ENCODE results near the gene ZNF618.

The ZNF618 gene

GRCh38 chr9:114100536-114100935 lies 224.4 kb downstream of the ZNF618 start:
- no peaks in the 10 kb centered on the region for H3K27me3 ChIP-seq (ENCODE audit: insufficient read depth, poor library complexity, severe bottlenecking)
- TF ChIP-seq CTCF (IDR thresholded peaks at IDR 0.05; ENCODE audit: poor library complexity, severe bottlenecking), result no peak
- H3K36me3 ChIP-seq (ENCODE audit: low read depth), result no peaks in the 10 kb centered on the region
- ATAC-seq (ENCODE audit: low read depth) (no peak), DNase-seq (ENCODE audit: low spot score) (no peak)
- no peak overlapping the region for H3K4me3 ChIP-seq (ENCODE audit: severe bottlenecking)
- no peak overlapping the region for H3K27ac ChIP-seq (ENCODE audit: poor library complexity, severe bottlenecking)
- no peaks in the 10 kb centered on the region for H3K9me3 ChIP-seq (ENCODE audit: severe bottlenecking)
- H3K4me1 ChIP-seq (ENCODE audit: insufficient read depth, poor library complexity, severe bottlenecking), result no peaks in the 10 kb centered on the region

- TF ChIP-seq CTCF (IDR thresholded peaks at IDR 0.05; ENCODE audit: poor library complexity, severe bottlenecking), result no peak
- Histone ChIP-seq H3K27me3 (ENCODE audit: insufficient read depth, poor library complexity, severe bottlenecking) (no peaks in the 10 kb centered on the region), H3K36me3 (ENCODE audit: low read depth) (no peaks in the 10 kb centered on the region), H3K4me1 (ENCODE audit: insufficient read depth, poor library complexity, severe bottlenecking) (no peaks in the 10 kb centered on the region), H3K4me3 (ENCODE audit: severe bottlenecking) (no peak overlapping the region), H3K9me3 (ENCODE audit: severe bottlenecking) (no peaks in the 10 kb centered on the region), H3K27ac (ENCODE audit: poor library complexity, severe bottlenecking) (no peak overlapping the region)
- ATAC-seq (ENCODE audit: low read depth) (no peak), DNase-seq (ENCODE audit: low spot score) (no peak)
Observed at GRCh38 chr9:114102484-114102883, 226.4 kb downstream of the ZNF618 start.

GRCh38 chr9:114105236-114105635 lies 229.1 kb downstream of the ZNF618 start:
- no peak for TF ChIP-seq CTCF (IDR thresholded peaks at IDR 0.05; ENCODE audit: poor library complexity, severe bottlenecking)
- ATAC-seq (ENCODE audit: low read depth) (no peak), DNase-seq (ENCODE audit: low spot score) (no peak)

More at GRCh38 chr9:114105236-114105635, 229.1 kb downstream of the ZNF618 start:
- peaks cover 4% of the 10 kb centered on the region for H3K4me1 ChIP-seq (ENCODE audit: insufficient read depth, poor library complexity, severe bottlenecking)
- H3K27ac ChIP-seq (ENCODE audit: poor library complexity, severe bottlenecking), result no peak overlapping the region
- H3K27me3 ChIP-seq (ENCODE audit: insufficient read depth, poor library complexity, severe bottlenecking), result no peaks in the 10 kb centered on the region
- no peaks in the 10 kb centered on the region for H3K36me3 ChIP-seq (ENCODE audit: low read depth)
- H3K9me3 ChIP-seq (ENCODE audit: severe bottlenecking), result no peaks in the 10 kb centered on the region
- H3K4me3 ChIP-seq (ENCODE audit: severe bottlenecking), result no peak overlapping the region
